Effector CD4-positive, alpha-beta T cell (primary cell): ENCODE data around the gene MYO16.
"Not testable (repeated sequence)": the region's sequence is repeated elsewhere in the genome, so short reads cannot be mapped to it uniquely, and the experiment has no call there.

Experiments used
- DNase-seq: peaks from one replicate; pipeline ENCODE4 v3.0.0-alpha.2; 2020

MYO16 gene

DNA sequence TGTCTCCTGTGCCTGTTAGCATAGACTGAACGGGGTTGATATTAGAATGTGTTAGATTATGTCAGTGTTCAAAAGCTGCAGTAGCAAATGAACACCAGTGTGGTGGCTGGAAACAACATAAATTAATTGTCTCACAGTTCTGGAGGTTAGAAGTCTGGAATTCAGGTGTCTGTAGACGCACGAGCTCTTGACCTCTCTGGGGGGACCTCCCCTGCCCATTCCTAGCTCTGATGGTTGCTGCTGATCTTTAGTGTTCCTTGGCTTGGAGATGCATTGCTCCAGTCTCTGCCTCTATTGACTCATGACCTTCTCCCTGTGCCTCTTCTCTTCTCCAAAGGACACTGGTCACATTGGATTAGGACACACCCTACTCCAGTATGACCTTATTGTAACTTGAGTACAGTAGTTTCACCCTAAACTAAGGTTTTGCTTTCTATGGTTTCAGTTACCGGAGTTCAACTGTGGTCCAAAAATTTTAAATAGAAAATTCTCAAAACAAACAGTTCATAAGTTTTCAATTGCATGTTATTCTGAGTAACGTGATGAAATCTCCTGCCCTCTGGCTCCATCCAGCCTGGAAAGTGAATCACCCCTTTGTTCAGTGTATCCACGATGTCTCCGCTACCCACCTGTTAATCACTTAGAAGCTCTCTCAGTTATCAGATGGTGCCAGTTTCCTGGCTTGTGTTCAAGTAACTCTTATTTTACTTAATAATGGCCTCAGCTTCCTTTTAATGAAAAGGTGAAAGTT, 273.2 kb downstream of the MYO16 start:
- DNase-seq = no peak

DNA sequence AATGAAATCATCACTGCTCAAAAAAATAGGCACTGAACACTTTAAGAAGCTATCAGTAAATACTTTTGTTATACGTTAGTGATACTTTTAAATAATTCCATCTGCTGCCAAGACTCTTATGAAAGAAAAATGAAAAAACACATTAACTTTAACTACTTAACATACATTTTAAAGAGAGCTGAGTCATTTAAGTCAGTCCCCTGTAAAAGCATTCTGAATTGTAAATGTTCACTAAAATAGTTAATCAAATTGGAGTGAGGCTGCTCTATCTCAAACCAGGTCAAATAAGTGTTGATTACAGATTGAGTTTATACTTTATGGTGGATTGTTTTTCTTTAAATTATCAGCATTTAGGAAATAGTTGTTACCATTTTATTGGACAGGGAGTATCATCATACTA, 274.2 kb downstream of the MYO16 start:
- DNase-seq = no peak

DNA sequence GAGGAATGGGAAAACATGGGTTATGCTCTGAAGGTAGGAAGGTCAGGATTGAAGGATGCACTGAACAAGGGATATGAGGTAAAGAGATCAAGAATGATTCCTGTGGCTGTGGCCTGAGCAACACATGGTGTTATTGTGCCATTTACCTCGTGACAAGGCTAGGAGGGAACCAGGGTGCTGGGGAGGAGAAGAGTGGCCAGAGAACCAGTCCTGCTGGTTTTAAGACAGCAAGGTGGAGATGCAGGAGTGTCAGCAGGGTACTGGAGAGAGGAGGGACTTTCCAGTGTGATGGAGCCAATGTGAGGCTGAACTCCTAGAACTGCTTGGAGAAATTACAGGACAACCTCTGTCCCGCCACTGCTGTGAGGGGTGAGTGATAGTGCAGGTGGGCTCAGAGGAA, 282.4 kb downstream of the MYO16 start:
- no peak for DNase-seq

DNA sequence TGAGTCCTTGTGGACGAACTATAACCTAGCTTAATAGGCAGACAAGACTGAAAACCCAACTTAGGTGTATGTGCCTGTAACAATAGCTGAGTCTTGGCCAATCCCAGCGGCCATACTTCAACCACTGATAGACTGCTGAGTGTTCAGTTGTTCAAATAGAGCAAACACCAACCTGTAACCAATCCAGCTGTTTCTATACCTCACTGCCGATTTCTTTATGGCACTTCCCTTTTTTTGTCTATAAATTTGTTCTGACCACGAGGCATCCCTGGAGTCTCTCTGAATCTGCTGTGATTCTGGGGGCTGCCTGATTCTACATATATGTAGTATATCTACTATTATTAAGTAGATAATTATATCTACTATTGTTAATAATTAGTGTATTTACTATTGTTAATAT, 284.3 kb downstream of the MYO16 start:
- not testable (repeated sequence) for DNase-seq

DNA sequence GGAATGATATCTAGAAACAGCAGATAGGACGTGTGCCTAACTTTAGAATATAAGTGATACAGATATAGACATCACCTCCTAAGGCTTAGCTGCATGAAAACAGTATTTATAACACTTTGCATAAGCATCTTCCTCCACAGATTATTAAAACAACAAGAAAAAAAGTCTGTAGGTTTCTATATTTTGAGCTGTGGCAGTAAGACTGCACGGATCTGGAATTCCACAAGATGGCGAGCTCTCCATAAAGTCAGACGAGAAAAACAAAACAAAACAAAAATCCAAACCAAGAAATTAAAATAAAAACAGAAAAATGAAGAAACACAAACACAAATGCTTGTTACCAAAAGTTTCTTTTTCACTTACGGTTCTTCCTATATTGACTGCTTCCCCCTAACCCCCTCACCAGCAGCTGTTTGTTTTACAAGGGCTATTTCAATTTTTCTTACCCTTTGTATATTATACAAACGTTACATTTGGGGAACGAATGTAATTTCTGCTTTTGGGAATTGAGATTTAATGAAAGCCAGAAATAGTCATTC, 285.8 kb downstream of the MYO16 start:
- DNase-seq = no peak

DNA sequence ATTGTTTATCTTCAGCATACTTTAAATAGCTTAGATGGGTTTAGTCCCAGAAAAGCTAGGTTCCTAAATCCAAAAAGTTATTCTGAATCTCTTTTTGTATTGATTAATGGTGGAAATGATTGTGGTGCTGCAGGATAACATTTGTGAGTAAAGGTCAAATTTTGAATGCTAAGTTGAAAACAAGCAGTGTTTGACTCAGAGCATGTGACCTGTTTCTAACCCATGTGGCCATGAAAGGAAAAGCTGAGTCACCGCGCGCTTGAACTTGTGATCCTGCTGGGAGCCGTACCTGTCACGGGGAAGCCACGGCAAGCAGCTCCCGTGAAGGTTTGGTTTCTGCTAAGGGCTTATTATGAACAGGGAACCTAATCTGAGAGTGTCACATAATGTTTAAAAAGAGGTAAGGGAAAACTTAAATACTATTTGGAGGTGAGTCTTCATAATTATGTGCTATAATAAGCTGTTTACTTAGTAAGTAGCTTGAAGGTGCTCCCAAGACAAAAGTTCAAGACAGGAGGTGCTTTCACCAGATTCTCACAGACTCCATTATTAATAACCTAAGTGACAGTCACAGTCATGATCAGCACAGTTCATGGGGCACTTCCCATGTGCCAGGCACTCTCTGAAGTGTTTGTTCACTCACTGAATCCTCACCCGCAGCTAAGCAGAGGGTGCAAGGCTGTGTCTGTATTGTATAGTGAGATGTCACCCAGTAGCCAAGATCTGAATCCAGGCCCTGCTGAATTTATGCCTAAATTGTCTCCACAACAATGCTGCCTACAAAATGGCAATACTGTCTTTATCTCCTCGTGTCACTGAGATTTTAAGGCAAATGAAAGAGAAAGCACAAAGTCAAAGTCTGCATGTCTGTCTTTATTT, 286.5 kb downstream of the MYO16 start:
- DNase-seq = peak; percentile 44

DNA sequence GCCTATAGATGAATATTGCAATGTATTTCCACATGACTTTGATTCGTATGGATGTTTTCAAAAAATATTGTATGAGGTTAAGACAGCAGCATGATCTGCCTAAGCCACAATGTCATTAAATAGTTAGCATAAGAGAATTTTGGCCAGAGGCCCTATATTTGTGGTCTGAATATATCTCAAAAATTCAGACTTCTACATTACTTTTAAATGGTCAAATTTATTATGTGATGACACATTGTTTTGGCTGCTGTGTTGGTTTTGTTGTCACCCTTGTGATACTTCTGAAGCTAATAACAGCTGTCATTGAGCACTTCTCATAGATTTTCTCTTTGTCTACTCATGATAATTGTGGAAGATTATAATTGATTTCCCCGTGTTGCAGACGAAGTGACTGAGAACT, 288.2 kb downstream of the MYO16 start:
- no peak for DNase-seq

DNA sequence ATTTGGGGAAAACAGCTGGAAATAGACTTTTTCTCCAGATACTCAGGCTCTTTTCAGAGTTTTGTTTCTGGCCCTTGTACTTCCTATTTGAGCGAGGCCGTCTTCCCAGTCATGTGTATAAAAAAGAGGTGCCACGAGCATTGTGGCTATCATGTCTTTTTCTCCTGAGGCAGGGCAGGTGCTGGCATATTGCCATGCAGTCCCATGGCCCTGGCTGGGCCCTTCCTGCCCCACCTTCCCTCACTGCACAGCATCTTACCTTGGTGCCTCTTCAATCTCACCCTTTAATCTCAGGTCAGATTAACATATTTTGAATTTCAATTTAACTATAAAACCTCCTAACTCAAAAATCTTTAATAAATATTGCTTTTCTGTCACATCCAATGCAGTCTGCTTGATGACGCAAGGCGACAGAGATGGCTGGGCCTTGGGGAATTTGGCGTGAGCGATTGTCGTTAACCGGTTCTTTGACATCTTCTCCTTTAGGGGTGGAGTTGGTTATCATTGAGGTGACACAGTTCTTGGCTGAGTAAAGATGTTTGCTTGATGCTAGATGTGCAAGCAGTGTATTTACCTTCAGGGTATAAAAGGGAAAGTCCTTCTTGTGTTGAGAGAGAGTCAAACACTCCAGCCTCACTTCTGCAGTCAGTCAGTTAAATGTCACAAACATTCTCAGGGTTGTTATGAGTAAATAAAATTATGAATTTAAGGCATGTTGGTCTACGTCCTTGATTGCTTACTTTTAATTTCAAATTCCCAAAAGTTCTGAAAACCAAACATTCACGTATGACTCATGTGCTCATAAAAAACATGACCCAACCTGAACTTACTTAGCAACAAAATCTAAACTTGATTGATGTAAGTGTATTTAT, 289.9 kb downstream of the MYO16 start:
- DNase-seq = no peak

DNA sequence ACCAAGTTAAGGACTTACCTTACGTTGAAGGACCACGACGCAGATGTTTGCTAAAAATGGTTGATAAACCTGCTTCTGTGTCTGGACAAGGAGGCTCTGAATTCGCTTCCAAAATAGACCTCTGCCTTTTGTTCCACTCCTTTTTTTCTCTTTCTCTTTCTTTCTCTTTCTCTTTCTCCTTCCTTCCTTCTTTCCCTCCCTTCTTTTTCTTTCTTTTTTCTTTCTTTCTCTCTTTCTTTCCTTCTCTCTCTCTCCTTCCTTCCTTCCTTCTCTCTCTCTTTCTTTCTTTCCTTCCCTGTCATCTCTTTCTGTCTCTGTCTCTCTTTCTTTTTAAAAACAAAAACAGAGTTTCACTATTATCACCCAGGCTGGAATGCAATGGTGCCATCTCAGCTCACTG, 290.7 kb downstream of the MYO16 start:
- DNase-seq = no peak

DNA sequence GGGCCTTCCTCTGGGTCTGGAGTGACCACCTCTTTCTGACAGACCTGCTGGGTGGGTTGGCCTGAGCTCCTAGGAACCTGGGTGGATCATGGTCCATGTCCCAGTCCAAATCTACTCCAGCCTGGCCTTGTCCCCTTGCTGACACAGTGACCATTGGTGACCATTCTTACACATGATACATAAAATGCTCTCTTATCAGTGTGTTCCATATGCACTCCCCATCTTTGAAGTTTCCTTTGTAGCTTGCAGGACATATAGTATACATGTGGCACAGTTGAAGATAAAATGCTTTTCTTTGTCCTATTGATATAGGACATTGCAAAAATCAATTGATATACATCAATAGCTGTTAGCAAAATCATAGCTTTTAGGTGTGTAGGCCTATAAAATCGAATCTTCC, 291.8 kb downstream of the MYO16 start:
- no peak for DNase-seq

DNA sequence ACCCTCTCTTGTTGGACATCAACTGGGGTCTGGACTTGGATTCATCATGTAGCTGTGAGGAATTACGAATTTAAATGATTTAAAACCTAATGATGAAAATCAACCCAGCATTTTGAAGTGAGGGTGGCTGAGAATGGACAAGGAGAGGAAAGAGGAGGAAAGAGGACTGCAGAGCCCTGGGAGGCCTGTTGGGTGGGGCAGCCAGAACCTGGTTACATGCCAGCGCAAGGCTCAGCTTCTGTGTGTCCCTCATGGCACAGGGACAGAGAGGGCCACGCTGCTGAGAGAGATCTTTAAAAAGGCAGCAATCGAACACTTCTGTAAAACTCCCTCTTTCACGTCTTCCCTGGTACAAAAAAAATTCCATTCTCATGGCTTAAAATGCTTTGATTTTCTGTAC, 292.7 kb downstream of the MYO16 start:
- no peak for DNase-seq

DNA sequence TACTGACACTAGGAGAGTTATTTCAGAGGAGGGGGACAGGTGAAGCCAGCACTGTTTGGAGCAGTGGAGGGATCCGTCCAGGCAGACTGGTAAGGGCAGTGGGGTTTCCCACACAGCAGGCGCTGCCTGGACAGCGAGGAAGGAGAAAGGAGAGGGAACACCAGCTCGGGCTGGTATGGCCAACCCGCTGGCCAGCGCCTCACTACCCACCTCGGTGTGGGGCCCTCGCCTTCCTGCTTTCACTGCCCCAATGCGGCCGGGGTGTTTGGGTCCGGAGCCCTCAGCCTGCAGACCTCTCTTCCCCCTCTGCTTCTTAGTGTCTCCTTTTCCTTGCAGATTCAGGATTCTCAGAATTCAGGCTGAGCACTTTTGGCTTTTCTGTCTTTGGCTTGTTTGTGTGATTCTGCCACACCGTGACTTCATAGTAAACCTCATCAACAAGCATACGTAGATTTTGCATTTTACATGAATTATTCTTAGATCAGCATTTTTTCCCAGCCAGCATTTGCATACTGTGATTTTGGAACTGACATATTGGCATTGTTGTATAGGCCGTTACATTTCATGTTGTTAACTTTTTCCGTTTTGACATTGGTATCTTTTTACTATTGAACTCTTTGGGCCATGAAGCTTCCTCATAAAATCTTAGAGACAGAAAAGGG, 294.1 kb downstream of the MYO16 start:
- DNase-seq = no peak

DNA sequence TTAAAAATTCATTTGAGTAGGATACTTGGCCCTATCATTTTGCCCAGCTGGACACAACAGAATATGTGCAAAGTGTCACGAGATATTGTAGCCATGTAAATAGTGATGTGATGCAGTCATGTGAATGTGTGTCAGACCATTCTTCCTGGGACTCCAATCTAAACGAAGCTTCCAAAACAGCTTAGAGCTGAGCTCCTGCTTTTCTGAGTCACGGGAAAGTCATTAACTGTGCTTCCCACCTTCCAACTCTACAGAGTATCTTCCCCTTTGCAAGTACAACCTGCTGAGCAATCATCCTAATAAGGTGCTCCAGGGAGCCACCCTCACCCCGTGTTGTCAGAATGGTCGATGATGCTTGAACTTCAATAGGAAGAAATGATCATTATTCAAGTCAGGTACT, 294.7 kb downstream of the MYO16 start:
- DNase-seq = no peak

DNA sequence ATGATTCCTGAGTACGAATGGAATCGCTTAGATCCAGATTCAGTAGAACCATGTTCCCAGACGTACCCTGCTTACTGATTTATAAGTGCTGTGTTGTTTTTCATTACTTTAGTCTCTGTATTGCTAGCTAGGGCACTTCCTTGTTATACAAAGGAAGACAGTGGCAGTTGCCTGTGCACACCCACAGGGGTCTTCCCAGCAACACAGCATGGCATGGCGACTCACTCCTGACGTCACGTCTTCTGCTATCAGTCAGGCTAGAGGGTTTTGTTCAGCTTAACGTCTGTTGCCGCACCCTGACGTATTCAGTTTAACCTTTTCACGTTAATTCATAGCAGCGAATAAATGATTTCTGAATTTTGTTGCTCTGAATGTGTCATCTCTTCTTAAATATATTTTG, 295.1 kb downstream of the MYO16 start:
- DNase-seq = no peak

DNA sequence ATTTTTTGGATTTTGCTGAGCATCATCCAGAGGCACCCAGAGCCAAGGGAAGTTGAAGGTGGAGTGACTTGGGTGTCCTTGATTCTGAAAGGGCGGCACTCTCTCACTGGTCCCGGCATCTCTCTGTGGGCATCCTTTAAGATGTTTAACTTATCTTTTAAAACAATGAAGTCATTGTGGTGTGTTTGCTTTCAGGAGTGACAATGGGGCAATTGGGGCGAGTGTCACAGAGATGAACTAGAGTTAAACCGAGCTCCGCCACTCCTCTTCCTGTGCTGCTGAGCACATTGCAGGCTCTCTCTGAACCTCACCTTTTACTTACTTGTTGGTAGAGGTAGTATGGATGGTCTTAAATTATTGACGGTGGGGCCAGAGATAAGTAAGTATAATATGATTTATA, 295.7 kb downstream of the MYO16 start:
- DNase-seq = no peak

DNA sequence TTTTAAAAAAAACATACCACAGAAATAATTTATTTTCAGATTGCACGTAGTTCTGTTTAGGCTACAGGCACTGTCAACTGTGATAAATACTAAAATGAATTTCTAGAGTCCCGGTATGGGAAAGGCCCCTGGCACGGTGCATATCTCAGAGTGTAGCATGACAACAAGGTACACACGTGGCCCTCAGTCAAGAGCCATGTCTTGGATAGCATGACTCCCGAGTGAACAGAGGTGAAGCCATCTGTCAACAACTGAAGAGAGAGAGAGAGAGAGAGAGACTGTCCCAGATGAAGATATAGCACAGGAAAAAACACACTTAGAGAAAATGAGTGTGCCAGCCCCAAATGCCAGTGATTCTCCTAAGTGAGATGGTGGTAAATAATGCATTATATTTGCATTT, 297.5 kb downstream of the MYO16 start:
- DNase-seq = no peak

DNA sequence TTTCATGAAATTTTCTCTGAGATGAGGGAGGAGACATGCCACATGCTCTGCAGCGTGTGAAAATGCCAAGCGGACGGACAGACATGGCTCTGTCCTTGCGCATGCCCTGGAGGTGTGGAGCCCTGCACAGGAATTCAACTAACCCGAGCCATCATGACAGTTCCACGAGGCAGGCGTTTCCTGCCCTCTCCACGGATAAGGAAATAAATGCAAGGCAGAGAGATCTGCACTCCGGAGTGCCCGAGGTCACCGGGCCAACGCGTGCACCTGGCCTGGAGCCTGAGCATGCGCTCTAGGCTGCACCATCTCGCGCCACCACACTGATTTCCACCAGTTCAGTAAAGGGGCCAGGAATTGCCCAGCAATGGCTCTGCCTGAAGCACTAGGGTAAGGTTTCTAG, 298.2 kb downstream of the MYO16 start:
- no peak for DNase-seq

DNA sequence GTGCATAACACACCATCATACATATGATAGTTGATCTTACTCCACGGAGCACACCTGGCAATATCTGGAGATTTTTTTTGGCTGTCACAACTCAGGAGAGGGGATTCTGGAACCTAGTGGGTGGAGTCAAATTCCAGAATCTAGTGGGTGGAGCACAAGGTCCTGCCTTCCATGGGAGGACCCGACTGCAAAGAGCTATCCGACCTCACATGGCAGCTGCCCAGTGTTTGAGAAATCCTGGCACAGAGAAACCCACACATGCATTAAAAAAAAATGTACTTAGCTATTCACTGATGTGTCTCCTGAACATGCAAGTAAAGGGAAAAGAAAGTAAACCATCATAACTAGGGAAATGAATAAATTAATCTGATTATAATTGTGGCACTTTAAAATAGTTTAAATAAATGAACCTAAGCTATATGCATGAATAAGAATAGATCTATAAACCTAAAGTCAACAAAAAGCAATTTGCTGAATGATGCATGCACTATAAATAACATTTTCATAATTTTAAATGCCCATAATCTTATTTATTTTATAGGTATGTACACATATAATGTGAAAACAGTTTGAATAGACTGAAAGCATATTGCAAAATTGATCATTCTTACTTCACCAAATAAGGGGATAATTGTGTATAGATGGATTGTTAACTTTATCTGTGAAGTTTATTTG, 300.3 kb downstream of the MYO16 start:
- no peak for DNase-seq

DNA sequence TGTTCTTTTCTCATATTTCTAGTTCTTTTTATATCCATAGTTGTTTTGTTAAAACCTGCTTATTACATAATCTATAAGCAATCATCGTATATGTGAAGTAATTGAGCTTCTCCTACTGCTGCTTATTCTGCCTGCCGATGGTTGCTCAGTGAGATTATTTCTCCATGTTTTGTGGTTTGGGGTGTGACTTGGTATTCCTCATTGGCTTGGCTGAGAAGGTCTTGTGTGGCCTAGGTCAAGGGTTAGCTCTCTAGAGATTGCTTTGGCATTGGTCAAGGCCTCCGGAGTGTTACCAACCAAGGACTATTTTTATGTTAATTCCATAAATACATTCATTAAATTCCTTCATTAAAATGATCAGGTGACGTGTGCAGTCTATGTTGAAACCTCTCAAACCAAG, 302.8 kb downstream of the MYO16 start:
- no peak for DNase-seq

DNA sequence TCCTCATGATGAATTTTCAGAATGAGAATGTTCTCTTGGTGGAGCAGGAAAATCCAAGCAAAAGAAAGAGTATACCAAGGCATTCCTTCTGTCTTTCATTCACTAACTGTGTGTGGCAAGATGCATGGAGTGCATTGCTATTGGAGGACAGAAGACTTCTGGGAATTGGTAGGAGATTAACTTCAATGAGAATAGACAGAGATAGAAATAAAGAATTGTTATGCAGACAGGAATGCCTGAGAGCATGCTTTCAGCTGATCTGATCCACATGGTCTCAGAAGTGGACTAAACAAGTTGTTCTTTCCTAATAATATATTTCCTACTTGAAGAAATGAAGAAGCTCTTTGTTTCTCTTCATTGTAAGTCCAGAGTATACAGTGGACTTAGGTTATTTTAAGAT, 303.6 kb downstream of the MYO16 start:
- no peak for DNase-seq

DNA sequence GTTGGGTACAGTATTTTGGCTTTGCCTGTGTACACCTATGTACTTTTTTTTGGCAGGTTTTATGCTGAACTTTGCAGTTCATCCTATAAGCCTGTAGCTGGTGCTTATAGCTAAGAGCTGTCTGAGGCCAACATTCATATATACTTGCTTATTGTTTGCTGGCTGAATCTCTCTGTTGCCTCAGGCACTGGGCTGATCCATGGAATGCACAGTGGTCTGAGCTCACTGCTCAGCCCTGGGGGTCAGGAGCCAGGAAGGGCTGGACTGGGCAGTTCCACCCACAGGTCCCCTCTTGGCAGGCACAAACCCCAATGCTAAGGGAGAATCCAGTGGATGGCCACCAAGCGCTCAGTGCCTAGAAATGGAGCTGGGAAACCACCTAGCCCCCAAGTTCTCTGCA, 308.7 kb downstream of the MYO16 start:
- no peak for DNase-seq

DNA sequence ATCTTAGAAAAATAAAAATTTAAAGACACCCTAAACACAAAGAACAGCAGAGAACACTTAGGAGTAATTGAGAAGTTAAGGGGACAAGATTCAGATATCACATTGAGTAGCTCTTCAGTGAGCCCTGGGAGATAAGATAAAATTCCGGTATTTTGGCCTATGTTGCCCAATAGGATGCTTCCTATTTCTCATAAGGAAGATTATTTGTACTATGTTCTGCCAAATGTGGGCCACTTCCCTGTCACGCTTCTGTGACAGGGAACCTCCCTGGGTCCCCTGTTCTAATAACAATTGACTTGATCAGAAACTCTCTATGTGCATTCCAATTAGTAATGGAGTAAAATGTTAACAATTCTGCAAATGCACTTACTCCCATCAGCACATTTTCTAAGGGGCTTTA, 310.7 kb downstream of the MYO16 start:
- DNase-seq = no peak
